ENCODE measurements around the gene NECTIN2. TPM values are rescaled to one million over a fixed set of nuclear protein-coding genes. Genes with fewer than 3 reads are reported as not detected.
"Not testable (repeated sequence)": the region's sequence is repeated elsewhere in the genome, so short reads cannot be mapped to it uniquely, and the experiment has no call there.

NECTIN2 gene
- polyA plus RNA-seq, 3 donors, result 5.6 to 18.2 (median 9.3) TPM

- Histone ChIP-seq H3K9ac (ENCODE audit: insufficient read depth, low read length, poor library complexity, severe bottlenecking) (no peak overlapping the region), H3K27ac (ENCODE audit: low read depth in 1 of 2, low read length in 2 of 2) (no peak overlapping the region), H4K20me1 (ENCODE audit: insufficient read depth, low read length) (no peaks in the 10 kb centered on the region), H3K4me2 (replicated peaks; ENCODE audit: extremely low read depth, low read length, poor library complexity, severe bottlenecking) (no peak overlapping the region), H3K27me3 (ENCODE audit: control insufficient read depth in 2 of 2, insufficient read depth in 2 of 2, low read length in 2 of 2) (no peaks in the 10 kb centered on the region), H3K36me3 (replicated peaks in 1 of 2; ENCODE audit: control insufficient read depth in 1 of 2, insufficient read depth in 2 of 2, low read length in 2 of 2) (no peaks in the 10 kb centered on the region), H3K79me2 (ENCODE audit: insufficient read depth, low read length) (no peaks in the 10 kb centered on the region), H3K4me1 (ENCODE audit: control insufficient read depth in 1 of 2, insufficient read depth in 2 of 2, low read length in 2 of 2) (no peaks in the 10 kb centered on the region), H3K9me3 (replicated peaks in 1 of 2; ENCODE audit: control insufficient read depth in 1 of 2, insufficient read depth in 1 of 2, low read length in 2 of 2) (no peaks in the 10 kb centered on the region), H3K4me3 (replicated peaks in 1 of 3; ENCODE audit: low read depth in 2 of 3, low read length in 3 of 3) (no peak overlapping the region), H2AFZ (ENCODE audit: insufficient read depth, low read depth, low read length, poor library complexity, severe bottlenecking) (no peak overlapping the region)
- intact Hi-C loops (cut with micrococcal nuclease), result no loop called here
- Mint-ChIP-seq H3K4me3 (no peak overlapping the region), H3K4me1 (no peaks in the 10 kb centered on the region), H3K27ac (no peak overlapping the region), H3K27me3 (ENCODE audit: low read depth in 3 of 3) (peaks cover 5 to 16% (median 16%) of the 10 kb centered on the region in 3 donors), H3K9me3 (no peaks in the 10 kb centered on the region), H3K36me3 (no peaks in the 10 kb centered on the region)
- 91% methylated on average over 4 of the region's 4 CpGs for WGBS (ENCODE audit: insufficient coverage)
- no peak for TF ChIP-seq CTCF (IDR thresholded peaks at IDR 0.05)
- DNase-seq, result no peak
These were observed 21.3 kb upstream of the NECTIN2 start for GRCh38 chr19:44824761-44825160.

DNA sequence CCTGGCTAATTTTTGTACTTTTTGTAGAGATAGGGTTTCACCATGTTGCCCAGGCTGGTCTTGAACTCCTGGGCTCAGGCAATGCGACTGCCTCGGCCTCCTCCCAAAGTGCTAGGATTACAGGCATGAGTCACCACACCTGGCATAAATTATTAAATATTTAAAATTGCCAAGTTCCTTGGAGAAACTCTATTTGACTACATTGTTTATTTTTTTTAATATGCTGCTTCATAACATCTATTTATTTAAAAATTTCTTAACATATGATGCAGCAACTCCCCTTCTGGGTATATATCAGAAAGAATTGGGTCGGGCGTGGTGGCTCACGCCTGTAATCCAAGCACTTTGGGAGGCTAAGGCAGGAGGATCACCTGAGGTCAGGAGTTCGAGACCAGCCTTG, 13.2 kb upstream of the NECTIN2 start:
- DNase-seq; H4K20me1 ChIP-seq (ENCODE audit: insufficient read depth, low read length); H3K36me3 Mint-ChIP-seq; H3K27me3 Mint-ChIP-seq (ENCODE audit: low read depth in 3 of 3); H3K9ac ChIP-seq (ENCODE audit: insufficient read depth, low read length, poor library complexity, severe bottlenecking); H3K79me2 ChIP-seq (ENCODE audit: insufficient read depth, low read length); H3K9me3 Mint-ChIP-seq; H3K27ac Mint-ChIP-seq; H3K36me3 ChIP-seq (replicated peaks in 1 of 2; ENCODE audit: control insufficient read depth in 1 of 2, insufficient read depth in 2 of 2, low read length in 2 of 2); intact Hi-C loops (cut with micrococcal nuclease); H3K27ac ChIP-seq (ENCODE audit: low read depth in 1 of 2, low read length in 2 of 2); H3K4me3 Mint-ChIP-seq; H3K27me3 ChIP-seq (ENCODE audit: control insufficient read depth in 2 of 2, insufficient read depth in 2 of 2, low read length in 2 of 2); H3K4me1 ChIP-seq (ENCODE audit: control insufficient read depth in 1 of 2, insufficient read depth in 2 of 2, low read length in 2 of 2); H2AFZ ChIP-seq (ENCODE audit: insufficient read depth, low read depth, low read length, poor library complexity, severe bottlenecking); H3K4me3 ChIP-seq (replicated peaks in 1 of 3; ENCODE audit: low read depth in 2 of 3, low read length in 3 of 3); H3K4me1 Mint-ChIP-seq; H3K9me3 ChIP-seq (replicated peaks in 1 of 2; ENCODE audit: control insufficient read depth in 1 of 2, insufficient read depth in 1 of 2, low read length in 2 of 2); H3K4me2 ChIP-seq (replicated peaks; ENCODE audit: extremely low read depth, low read length, poor library complexity, severe bottlenecking): not testable (repeated sequence)
- no CpG with 5 or more reads among the region's 6 CpGs for WGBS (ENCODE audit: insufficient coverage)

GRCh38 chr19:44834399-44834798, 11.7 kb upstream of the NECTIN2 start:
- H3K9me3 Mint-ChIP-seq; H3K79me2 ChIP-seq (ENCODE audit: insufficient read depth, low read length); H3K27me3 Mint-ChIP-seq (ENCODE audit: low read depth in 3 of 3); H3K4me1 ChIP-seq (ENCODE audit: control insufficient read depth in 1 of 2, insufficient read depth in 2 of 2, low read length in 2 of 2); H3K27ac Mint-ChIP-seq; H3K9me3 ChIP-seq (replicated peaks in 1 of 2; ENCODE audit: control insufficient read depth in 1 of 2, insufficient read depth in 1 of 2, low read length in 2 of 2); DNase-seq; H4K20me1 ChIP-seq (ENCODE audit: insufficient read depth, low read length); H3K4me1 Mint-ChIP-seq; H3K4me3 ChIP-seq (replicated peaks in 1 of 3; ENCODE audit: low read depth in 2 of 3, low read length in 3 of 3); H3K27me3 ChIP-seq (ENCODE audit: control insufficient read depth in 2 of 2, insufficient read depth in 2 of 2, low read length in 2 of 2); H3K9ac ChIP-seq (ENCODE audit: insufficient read depth, low read length, poor library complexity, severe bottlenecking); H3K36me3 Mint-ChIP-seq; H2AFZ ChIP-seq (ENCODE audit: insufficient read depth, low read depth, low read length, poor library complexity, severe bottlenecking); H3K36me3 ChIP-seq (replicated peaks in 1 of 2; ENCODE audit: control insufficient read depth in 1 of 2, insufficient read depth in 2 of 2, low read length in 2 of 2); intact Hi-C loops (cut with micrococcal nuclease); H3K4me2 ChIP-seq (replicated peaks; ENCODE audit: extremely low read depth, low read length, poor library complexity, severe bottlenecking); H3K4me3 Mint-ChIP-seq; H3K27ac ChIP-seq (ENCODE audit: low read depth in 1 of 2, low read length in 2 of 2): not testable (repeated sequence)
- WGBS (ENCODE audit: insufficient coverage), result 100% methylated on average over 2 of the region's 8 CpGs

Measured in CD14-positive monocyte (primary cell).